ENCODE data around the gene PARP8. TPM values are rescaled to one million over a fixed set of nuclear protein-coding genes. Genes with fewer than 3 reads are reported as not detected.
"Not testable (repeated sequence)": the region's sequence is repeated elsewhere in the genome, so short reads cannot be mapped to it uniquely, and the experiment has no call there.

The PARP8 gene
- total RNA-seq, 1 experiment from 2014 or later: 23.2 TPM

DNA sequence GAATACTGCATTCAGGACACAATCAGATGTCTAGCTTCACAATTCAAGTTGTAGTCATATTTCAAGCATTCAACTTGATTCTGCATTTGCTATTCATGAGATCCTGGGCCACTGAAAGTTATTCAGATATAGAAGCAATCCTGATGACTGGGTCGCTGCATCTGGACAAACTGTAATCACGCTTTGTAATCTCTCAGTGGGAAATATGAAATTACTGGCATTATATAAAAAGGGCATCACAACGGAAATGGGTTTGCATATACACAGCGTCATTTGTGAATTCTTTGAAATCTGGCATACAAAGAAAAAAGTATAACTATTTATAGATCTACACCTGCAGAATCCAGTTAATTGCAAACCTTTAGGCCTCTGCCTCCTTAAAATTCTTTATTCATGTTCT lies 102.2 kb downstream of the PARP8 start (continued):
- TF ChIP-seq, protein P1, sequence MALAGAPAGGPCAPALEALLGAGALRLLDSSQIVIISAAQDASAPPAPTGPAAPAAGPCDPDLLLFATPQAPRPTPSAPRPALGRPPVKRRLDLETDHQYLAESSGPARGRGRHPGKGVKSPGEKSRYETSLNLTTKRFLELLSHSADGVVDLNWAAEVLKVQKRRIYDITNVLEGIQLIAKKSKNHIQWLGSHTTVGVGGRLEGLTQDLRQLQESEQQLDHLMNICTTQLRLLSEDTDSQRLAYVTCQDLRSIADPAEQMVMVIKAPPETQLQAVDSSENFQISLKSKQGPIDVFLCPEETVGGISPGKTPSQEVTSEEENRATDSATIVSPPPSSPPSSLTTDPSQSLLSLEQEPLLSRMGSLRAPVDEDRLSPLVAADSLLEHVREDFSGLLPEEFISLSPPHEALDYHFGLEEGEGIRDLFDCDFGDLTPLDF (CRISPR knock-in tag; IDR thresholded peaks at IDR 0.05): no peak
- TF ChIP-seq CREB1 (CRISPR knock-in tag; IDR thresholded peaks at IDR 0.05): no peak
- TF ChIP-seq, protein P2, sequence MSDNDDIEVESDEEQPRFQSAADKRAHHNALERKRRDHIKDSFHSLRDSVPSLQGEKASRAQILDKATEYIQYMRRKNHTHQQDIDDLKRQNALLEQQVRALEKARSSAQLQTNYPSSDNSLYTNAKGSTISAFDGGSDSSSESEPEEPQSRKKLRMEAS (CRISPR knock-in tag; IDR thresholded peaks at IDR 0.05): no peak
- TF ChIP-seq, protein P3, sequence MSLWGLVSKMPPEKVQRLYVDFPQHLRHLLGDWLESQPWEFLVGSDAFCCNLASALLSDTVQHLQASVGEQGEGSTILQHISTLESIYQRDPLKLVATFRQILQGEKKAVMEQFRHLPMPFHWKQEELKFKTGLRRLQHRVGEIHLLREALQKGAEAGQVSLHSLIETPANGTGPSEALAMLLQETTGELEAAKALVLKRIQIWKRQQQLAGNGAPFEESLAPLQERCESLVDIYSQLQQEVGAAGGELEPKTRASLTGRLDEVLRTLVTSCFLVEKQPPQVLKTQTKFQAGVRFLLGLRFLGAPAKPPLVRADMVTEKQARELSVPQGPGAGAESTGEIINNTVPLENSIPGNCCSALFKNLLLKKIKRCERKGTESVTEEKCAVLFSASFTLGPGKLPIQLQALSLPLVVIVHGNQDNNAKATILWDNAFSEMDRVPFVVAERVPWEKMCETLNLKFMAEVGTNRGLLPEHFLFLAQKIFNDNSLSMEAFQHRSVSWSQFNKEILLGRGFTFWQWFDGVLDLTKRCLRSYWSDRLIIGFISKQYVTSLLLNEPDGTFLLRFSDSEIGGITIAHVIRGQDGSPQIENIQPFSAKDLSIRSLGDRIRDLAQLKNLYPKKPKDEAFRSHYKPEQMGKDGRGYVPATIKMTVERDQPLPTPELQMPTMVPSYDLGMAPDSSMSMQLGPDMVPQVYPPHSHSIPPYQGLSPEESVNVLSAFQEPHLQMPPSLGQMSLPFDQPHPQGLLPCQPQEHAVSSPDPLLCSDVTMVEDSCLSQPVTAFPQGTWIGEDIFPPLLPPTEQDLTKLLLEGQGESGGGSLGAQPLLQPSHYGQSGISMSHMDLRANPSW (CRISPR knock-in tag; conservative IDR thresholded peaks at IDR 0.05; ENCODE audit: low read depth): no peak

DNA sequence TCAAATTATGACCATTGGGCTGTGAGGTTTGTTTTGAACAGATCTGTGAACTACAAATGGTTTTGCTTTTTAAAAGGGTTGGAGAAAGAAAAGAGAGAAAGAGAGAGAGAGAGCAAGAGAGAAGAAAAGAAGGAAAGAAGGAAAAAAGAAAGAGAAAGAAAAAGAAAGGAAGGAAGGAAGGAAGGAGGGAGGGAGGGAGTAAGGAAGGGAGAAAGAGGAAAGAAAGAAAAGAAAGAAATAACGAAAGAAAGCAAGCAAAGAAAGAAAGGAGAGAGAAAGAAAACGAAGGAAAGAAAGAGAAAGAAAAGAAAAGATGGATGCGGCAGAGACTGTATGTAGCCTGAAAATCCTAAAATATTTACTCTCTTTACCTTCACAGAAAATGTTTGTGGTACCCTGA lies 104.0 kb downstream of the PARP8 start:
- Mint-ChIP-seq H3K4me3 (no peak overlapping the region), H3K4me1 (peaks cover 8% of the 10 kb centered on the region), H3K27me3 (ENCODE audit: low read depth) (peaks cover 6% of the 10 kb centered on the region; the same call in 1 of the 2 replicates), H3K9me3 (peaks cover 30% of the 10 kb centered on the region), H3K36me3 (peaks cover 40% of the 10 kb centered on the region), H3K27ac (no peak overlapping the region)
- ATAC-seq (no peak), DNase-seq (ENCODE audit: low spot score) (no peak)
- POLR2A ChIA-PET: no interaction called here
- TF ChIP-seq, protein P4, sequence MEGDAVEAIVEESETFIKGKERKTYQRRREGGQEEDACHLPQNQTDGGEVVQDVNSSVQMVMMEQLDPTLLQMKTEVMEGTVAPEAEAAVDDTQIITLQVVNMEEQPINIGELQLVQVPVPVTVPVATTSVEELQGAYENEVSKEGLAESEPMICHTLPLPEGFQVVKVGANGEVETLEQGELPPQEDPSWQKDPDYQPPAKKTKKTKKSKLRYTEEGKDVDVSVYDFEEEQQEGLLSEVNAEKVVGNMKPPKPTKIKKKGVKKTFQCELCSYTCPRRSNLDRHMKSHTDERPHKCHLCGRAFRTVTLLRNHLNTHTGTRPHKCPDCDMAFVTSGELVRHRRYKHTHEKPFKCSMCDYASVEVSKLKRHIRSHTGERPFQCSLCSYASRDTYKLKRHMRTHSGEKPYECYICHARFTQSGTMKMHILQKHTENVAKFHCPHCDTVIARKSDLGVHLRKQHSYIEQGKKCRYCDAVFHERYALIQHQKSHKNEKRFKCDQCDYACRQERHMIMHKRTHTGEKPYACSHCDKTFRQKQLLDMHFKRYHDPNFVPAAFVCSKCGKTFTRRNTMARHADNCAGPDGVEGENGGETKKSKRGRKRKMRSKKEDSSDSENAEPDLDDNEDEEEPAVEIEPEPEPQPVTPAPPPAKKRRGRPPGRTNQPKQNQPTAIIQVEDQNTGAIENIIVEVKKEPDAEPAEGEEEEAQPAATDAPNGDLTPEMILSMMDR (IDR thresholded peaks at IDR 0.05): no peak
- TF ChIP-seq, protein P5, sequence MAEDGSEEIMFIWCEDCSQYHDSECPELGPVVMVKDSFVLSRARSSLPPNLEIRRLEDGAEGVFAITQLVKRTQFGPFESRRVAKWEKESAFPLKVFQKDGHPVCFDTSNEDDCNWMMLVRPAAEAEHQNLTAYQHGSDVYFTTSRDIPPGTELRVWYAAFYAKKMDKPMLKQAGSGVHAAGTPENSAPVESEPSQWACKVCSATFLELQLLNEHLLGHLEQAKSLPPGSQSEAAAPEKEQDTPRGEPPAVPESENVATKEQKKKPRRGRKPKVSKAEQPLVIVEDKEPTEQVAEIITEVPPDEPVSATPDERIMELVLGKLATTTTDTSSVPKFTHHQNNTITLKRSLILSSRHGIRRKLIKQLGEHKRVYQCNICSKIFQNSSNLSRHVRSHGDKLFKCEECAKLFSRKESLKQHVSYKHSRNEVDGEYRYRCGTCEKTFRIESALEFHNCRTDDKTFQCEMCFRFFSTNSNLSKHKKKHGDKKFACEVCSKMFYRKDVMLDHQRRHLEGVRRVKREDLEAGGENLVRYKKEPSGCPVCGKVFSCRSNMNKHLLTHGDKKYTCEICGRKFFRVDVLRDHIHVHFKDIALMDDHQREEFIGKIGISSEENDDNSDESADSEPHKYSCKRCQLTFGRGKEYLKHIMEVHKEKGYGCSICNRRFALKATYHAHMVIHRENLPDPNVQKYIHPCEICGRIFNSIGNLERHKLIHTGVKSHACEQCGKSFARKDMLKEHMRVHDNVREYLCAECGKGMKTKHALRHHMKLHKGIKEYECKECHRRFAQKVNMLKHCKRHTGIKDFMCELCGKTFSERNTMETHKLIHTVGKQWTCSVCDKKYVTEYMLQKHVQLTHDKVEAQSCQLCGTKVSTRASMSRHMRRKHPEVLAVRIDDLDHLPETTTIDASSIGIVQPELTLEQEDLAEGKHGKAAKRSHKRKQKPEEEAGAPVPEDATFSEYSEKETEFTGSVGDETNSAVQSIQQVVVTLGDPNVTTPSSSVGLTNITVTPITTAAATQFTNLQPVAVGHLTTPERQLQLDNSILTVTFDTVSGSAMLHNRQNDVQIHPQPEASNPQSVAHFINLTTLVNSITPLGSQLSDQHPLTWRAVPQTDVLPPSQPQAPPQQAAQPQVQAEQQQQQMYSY (CRISPR knock-in tag; IDR thresholded peaks at IDR 0.05): no peak
- TF ChIP-seq, protein P3 (CRISPR knock-in tag; conservative IDR thresholded peaks at IDR 0.05; ENCODE audit: low read depth): no peak
- TF ChIP-seq TCF7 (CRISPR knock-in tag; IDR thresholded peaks at IDR 0.05; ENCODE audit: low read depth) (no peak), ETV6 (CRISPR knock-in tag; IDR thresholded peaks at IDR 0.05) (no peak), MXD4 (CRISPR knock-in tag; IDR thresholded peaks at IDR 0.05; ENCODE audit: borderline replicate concordance) (no peak), CREM (CRISPR knock-in tag; IDR thresholded peaks at IDR 0.05) (no peak), KAT7 (CRISPR knock-in tag; IDR thresholded peaks at IDR 0.05; ENCODE audit: borderline replicate concordance) (no peak), PRRX2 (CRISPR knock-in tag; IDR thresholded peaks at IDR 0.05) (no peak)
- TF ChIP-seq, protein P6, sequence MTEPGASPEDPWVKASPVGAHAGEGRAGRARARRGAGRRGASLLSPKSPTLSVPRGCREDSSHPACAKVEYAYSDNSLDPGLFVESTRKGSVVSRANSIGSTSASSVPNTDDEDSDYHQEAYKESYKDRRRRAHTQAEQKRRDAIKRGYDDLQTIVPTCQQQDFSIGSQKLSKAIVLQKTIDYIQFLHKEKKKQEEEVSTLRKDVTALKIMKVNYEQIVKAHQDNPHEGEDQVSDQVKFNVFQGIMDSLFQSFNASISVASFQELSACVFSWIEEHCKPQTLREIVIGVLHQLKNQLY (CRISPR knock-in tag; IDR thresholded peaks at IDR 0.05): no peak
- TF ChIP-seq, protein P7, sequence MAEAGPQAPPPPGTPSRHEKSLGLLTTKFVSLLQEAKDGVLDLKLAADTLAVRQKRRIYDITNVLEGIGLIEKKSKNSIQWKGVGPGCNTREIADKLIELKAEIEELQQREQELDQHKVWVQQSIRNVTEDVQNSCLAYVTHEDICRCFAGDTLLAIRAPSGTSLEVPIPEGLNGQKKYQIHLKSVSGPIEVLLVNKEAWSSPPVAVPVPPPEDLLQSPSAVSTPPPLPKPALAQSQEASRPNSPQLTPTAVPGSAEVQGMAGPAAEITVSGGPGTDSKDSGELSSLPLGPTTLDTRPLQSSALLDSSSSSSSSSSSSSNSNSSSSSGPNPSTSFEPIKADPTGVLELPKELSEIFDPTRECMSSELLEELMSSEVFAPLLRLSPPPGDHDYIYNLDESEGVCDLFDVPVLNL (CRISPR knock-in tag; IDR thresholded peaks at IDR 0.05; ENCODE audit: borderline replicate concordance, low read depth): no peak
- TF ChIP-seq, protein P8, sequence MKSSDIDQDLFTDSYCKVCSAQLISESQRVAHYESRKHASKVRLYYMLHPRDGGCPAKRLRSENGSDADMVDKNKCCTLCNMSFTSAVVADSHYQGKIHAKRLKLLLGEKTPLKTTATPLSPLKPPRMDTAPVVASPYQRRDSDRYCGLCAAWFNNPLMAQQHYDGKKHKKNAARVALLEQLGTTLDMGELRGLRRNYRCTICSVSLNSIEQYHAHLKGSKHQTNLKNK (CRISPR knock-in tag; IDR thresholded peaks at IDR 0.05): no peak
- CTCF ChIA-PET: no interaction called here

DNA sequence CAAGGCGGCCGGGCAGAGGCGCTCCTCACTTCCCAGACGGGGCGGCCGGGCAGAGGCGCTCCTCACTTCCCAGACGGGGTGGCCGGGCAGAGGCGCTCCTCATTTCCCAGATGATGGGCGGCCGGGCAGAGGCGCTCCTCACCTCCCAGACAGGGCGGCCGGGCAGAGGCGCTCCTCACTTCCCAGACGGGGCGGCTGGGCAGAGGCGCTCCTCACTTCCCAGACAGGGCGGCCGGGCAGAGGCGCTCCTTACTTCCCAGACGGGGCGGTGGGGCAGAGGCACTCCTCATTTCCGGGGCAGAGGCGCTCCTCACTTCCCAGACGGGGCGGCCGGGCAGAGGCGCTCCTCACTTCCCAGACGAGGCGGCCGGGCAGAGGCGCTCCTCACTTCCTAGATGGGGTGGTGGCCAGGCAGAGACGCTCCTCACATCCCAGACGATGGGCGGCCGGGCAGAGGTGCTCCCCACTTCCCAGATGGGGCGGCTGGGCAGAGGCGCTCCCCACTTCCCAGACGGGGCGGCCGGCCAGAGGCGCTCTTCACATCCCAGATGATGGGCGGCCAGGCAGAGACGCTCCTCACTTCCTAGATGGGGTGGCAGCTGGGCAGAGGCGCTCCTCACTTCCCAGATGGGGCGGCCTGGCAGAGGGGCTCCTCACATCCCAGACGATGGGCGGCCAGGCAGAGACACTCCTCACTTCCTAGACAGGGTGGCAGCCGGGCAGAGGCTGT lies 108.2 kb downstream of the PARP8 start:
- ATAC-seq; H3K27ac Mint-ChIP-seq; H3K4me3 Mint-ChIP-seq; CTCF ChIA-PET; DNase-seq (ENCODE audit: low spot score); POLR2A ChIA-PET; H3K4me1 Mint-ChIP-seq; H3K27me3 Mint-ChIP-seq (ENCODE audit: low read depth): not testable (repeated sequence)
- peaks cover 55% of the 10 kb centered on the region for H3K36me3 Mint-ChIP-seq
- peaks cover 40% of the 10 kb centered on the region for H3K9me3 Mint-ChIP-seq

Measured in WTC11 (cell line).